ENCODE measurements around the gene RAB40B.

GRCh38 chr17:82720204-82720603, 21.7 kb upstream of the RAB40B start:
- TF ChIP-seq POLR2A (IDR thresholded peaks at IDR 0.05) (no peak), POLR2AphosphoS5 (IDR thresholded peaks at IDR 0.05; ENCODE audit: insufficient read depth in 1 of 2, low read depth in 1 of 2) (no peak), CTCF (IDR thresholded peaks at IDR 0.05) (no peak)

Data from vagina (tissue), 2 donors.